GM23338 (cell line): ENCODE results near the gene CA4.

ENCODE experiments used
- EZH2 ChIP-seq: fragments of 200-600 bp; sonication (generic); IDR thresholded peaks from one replicate; pipeline ENCODE4 v1.8.0; 2017; ENCODE audit warnings: antibody characterized with exemption, mild to moderate bottlenecking, low read depth; ENCODE audit not compliant: unreplicated experiment
- EZH2phosphoT487 ChIP-seq: fragments of 200-600 bp; sonication (generic); IDR thresholded peaks from one replicate; pipeline ENCODE4 v1.8.1; 2018; ENCODE audit warnings: antibody characterized with exemption; ENCODE audit not compliant: unreplicated experiment
- JUNB ChIP-seq: IDR thresholded peaks from one replicate; pipeline ENCODE4 v1.6.1; 2016; ENCODE audit warnings: antibody characterized with exemption; ENCODE audit not compliant: unreplicated experiment
- POLR2AphosphoS5 ChIP-seq: IDR thresholded peaks from 2 replicates; pipeline ENCODE4 v1.6.1; 2016; ENCODE audit warnings: antibody characterized with exemption, low read depth
- TF ChIP-seq, protein P1 (sequence below), 2 experiments: fragments of 200-600 bp in 1 of 2; sonication (generic) in 1 of 2; conservative IDR thresholded peaks; 2 replicates each; pipeline versions ENCODE4 v1.5.1 to v1.6.1; 2016 to 2017; ENCODE audit warnings: antibody characterized with exemption in 2 of 2, low read depth in 2 of 2, mild to moderate bottlenecking in 2 of 2, moderate library complexity in 1 of 2
- TF ChIP-seq, protein P2 (sequence below): IDR thresholded peaks from 2 replicates; pipeline ENCODE4 v1.6.1; 2016; ENCODE audit warnings: antibody characterized with exemption
- TF ChIP-seq, protein P3 (sequence below): IDR thresholded peaks from one replicate; pipeline ENCODE4 v1.6.1; 2018; ENCODE audit warnings: antibody characterized with exemption; ENCODE audit not compliant: unreplicated experiment

DNA sequence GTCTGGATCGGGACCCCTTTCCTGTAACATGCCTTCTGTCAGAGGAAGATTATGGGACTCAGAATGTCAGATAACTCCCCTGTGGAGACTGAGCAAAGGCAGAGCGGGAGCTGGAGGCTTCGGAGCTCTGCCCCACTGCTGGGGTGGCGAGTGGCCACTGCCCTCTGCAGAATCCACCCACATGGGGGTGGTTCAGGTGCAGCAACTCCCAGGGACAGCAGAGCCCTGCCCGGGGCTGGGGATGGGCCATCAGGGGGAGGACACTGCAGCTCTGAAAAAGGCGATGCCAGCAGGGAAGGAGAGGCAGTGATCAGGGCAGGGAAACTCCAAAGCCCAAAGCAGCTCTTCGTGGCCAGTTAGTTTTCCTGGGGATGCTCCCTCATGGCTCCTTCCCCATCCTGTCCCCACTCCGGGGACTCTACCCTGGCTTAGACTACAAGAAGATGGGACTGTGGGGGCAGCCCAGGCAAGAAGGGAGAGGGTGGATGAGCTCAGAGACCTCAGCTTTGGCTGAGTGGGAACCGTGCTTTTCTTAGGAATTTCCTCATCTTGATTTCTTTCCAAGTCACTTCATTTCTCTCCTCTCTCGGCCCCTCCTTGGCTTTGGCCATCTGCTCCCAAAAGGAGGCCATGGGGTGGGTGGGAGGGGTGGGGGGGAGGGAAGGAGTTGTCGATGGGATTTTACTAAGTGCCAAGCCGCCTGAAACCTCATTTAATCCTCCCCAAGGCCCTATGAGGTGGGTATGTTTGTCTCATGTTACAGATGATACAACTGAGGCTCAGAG is 4.0 kb downstream of the CA4 start:
- TF ChIP-seq, protein P1, sequence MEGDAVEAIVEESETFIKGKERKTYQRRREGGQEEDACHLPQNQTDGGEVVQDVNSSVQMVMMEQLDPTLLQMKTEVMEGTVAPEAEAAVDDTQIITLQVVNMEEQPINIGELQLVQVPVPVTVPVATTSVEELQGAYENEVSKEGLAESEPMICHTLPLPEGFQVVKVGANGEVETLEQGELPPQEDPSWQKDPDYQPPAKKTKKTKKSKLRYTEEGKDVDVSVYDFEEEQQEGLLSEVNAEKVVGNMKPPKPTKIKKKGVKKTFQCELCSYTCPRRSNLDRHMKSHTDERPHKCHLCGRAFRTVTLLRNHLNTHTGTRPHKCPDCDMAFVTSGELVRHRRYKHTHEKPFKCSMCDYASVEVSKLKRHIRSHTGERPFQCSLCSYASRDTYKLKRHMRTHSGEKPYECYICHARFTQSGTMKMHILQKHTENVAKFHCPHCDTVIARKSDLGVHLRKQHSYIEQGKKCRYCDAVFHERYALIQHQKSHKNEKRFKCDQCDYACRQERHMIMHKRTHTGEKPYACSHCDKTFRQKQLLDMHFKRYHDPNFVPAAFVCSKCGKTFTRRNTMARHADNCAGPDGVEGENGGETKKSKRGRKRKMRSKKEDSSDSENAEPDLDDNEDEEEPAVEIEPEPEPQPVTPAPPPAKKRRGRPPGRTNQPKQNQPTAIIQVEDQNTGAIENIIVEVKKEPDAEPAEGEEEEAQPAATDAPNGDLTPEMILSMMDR (conservative IDR thresholded peaks at IDR 0.05; ENCODE audit: low read depth in 2 of 2), result no peak
- TF ChIP-seq POLR2AphosphoS5, result no peak
- TF ChIP-seq JUNB, result no peak
- TF ChIP-seq EZH2phosphoT487, result no peak
- TF ChIP-seq EZH2, result no peak
- TF ChIP-seq, protein P2, sequence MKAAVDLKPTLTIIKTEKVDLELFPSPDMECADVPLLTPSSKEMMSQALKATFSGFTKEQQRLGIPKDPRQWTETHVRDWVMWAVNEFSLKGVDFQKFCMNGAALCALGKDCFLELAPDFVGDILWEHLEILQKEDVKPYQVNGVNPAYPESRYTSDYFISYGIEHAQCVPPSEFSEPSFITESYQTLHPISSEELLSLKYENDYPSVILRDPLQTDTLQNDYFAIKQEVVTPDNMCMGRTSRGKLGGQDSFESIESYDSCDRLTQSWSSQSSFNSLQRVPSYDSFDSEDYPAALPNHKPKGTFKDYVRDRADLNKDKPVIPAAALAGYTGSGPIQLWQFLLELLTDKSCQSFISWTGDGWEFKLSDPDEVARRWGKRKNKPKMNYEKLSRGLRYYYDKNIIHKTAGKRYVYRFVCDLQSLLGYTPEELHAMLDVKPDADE, result no peak
- TF ChIP-seq, protein P3, sequence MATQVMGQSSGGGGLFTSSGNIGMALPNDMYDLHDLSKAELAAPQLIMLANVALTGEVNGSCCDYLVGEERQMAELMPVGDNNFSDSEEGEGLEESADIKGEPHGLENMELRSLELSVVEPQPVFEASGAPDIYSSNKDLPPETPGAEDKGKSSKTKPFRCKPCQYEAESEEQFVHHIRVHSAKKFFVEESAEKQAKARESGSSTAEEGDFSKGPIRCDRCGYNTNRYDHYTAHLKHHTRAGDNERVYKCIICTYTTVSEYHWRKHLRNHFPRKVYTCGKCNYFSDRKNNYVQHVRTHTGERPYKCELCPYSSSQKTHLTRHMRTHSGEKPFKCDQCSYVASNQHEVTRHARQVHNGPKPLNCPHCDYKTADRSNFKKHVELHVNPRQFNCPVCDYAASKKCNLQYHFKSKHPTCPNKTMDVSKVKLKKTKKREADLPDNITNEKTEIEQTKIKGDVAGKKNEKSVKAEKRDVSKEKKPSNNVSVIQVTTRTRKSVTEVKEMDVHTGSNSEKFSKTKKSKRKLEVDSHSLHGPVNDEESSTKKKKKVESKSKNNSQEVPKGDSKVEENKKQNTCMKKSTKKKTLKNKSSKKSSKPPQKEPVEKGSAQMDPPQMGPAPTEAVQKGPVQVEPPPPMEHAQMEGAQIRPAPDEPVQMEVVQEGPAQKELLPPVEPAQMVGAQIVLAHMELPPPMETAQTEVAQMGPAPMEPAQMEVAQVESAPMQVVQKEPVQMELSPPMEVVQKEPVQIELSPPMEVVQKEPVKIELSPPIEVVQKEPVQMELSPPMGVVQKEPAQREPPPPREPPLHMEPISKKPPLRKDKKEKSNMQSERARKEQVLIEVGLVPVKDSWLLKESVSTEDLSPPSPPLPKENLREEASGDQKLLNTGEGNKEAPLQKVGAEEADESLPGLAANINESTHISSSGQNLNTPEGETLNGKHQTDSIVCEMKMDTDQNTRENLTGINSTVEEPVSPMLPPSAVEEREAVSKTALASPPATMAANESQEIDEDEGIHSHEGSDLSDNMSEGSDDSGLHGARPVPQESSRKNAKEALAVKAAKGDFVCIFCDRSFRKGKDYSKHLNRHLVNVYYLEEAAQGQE, result no peak
